Measurements from ENCODE around the gene SLC44A3. TPM values are rescaled to one million over a fixed set of nuclear protein-coding genes. Genes with fewer than 3 reads are reported as not detected.
A peak's percentile ranks its signal among the peaks of the same experiment; 100 is the strongest.

SLC44A3 gene
- total RNA-seq, 1 experiment from 2014 or later: 32.0 TPM

DNA sequence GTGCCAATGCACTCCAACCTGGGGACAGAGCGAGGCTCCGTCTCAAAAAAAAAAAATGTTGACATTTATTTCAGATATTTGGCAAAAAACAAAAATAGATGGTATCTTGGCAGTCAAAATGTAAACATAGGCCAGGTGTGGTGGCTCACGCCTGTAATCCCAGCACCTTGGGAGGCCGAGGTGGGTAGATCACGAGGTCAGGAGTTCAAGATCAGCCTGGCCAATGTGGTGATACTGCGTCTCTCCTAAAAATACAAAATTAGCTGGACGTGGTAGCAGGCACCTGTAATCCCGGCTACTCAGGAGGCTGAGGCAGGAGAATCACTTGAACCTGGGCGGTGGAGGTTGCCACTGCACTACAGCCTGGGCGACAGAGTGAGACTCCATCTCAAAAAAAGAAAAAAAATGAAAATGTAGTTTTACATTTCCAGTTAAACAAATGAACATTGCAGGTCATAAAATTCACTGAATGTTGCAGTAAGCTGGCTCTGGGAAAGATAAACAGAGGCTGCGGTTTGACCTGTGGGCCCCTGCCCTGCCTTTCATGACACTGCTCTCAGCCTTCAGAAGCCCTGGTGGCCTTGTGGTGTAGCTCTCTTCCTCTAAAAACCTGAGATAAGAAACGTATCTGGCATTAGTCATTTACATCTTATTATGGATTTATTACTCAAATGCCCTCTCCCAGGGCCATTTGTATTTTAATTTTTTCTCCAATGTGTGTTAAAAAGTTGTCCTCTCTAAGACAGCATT, 12.2 kb upstream of the SLC44A3 start:
- no peak overlapping the region for H3K27ac Mint-ChIP-seq (ENCODE audit: unreplicated experiment)
- peaks cover 38% of the 10 kb centered on the region for H3K4me1 Mint-ChIP-seq (ENCODE audit: low read depth, unreplicated experiment)
- intact Hi-C loops (cut with micrococcal nuclease; ENCODE audit: unreplicated experiment): no loop called here
- CTCF ChIA-PET: interaction anchor here (0.8 to 1.0 kb wide), 2 partner anchors 10 to 280 kb away, joined by 3 read pairs; no protein-coding TSS in a partner anchor
- BruUV-seq (replicated peaks): no TSS peak
- H3K4me3 Mint-ChIP-seq (ENCODE audit: low read depth, unreplicated experiment): no peak overlapping the region
- no peaks in the 10 kb centered on the region for H3K36me3 Mint-ChIP-seq (ENCODE audit: insufficient read depth, unreplicated experiment)
- TF ChIP-seq, protein P1, sequence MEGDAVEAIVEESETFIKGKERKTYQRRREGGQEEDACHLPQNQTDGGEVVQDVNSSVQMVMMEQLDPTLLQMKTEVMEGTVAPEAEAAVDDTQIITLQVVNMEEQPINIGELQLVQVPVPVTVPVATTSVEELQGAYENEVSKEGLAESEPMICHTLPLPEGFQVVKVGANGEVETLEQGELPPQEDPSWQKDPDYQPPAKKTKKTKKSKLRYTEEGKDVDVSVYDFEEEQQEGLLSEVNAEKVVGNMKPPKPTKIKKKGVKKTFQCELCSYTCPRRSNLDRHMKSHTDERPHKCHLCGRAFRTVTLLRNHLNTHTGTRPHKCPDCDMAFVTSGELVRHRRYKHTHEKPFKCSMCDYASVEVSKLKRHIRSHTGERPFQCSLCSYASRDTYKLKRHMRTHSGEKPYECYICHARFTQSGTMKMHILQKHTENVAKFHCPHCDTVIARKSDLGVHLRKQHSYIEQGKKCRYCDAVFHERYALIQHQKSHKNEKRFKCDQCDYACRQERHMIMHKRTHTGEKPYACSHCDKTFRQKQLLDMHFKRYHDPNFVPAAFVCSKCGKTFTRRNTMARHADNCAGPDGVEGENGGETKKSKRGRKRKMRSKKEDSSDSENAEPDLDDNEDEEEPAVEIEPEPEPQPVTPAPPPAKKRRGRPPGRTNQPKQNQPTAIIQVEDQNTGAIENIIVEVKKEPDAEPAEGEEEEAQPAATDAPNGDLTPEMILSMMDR (IDR thresholded peaks at IDR 0.05; ENCODE audit: unreplicated experiment): no peak
- H3K9me3 Mint-ChIP-seq (ENCODE audit: low read depth, unreplicated experiment): no peaks in the 10 kb centered on the region
- no peaks in the 10 kb centered on the region for H3K27me3 Mint-ChIP-seq (ENCODE audit: unreplicated experiment)
- DNase-seq: peak; percentile 53

DNA sequence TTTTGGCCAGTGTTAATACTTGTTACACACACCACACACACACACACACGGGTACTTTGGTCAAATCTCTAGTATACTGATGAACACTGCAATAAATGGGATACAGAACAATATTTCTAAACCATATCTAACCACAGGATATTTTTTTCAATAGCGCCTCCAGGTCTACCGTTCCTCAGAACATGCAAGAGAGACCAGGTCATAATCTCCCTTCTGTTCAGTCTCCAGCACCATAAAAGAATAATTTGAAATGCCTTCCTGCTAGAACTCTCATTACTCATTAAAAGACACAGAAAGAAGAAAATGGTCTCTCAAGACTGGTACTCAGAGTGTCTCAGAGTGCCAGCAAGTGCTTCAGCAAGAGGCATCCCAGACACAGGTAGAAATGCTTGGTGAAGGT, 11.5 kb upstream of the SLC44A3 start:
- H3K27ac Mint-ChIP-seq (ENCODE audit: unreplicated experiment): no peak overlapping the region

DNA sequence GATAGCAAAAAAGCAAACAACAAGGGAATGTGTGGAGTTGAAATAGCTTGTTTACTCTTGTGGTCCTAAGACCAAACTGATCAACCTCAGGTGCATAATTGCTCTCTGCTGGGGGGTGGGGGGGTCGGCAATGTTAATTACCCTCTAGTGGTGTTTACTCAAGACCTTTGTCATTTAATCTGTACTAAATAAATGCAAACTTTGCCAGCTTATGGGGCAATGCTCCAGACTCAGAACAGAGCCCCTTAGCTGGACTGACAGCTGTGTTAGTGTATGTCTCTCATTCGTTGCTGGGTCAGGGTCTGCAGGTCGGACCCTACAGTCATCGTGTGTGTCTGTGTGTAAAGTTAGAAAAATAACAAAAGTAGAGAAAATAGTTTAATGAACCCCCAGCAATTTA, 7.2 kb upstream of the SLC44A3 start:
- peaks cover 17% of the 10 kb centered on the region for H3K4me1 Mint-ChIP-seq (ENCODE audit: low read depth, unreplicated experiment)
- BruUV-seq (replicated peaks): no TSS peak
- no peaks in the 10 kb centered on the region for H3K27me3 Mint-ChIP-seq (ENCODE audit: unreplicated experiment)
- no peak overlapping the region for H3K27ac Mint-ChIP-seq (ENCODE audit: unreplicated experiment)
- H3K4me3 Mint-ChIP-seq (ENCODE audit: low read depth, unreplicated experiment): no peak overlapping the region
- TF ChIP-seq, protein P1 (IDR thresholded peaks at IDR 0.05; ENCODE audit: unreplicated experiment): no peak
- intact Hi-C loops (cut with micrococcal nuclease; ENCODE audit: unreplicated experiment): no loop called here
- H3K36me3 Mint-ChIP-seq (ENCODE audit: insufficient read depth, unreplicated experiment): peaks cover under 1% of the 10 kb centered on the region
- peaks cover 2% of the 10 kb centered on the region for H3K9me3 Mint-ChIP-seq (ENCODE audit: low read depth, unreplicated experiment)
- DNase-seq: no peak
- CTCF ChIA-PET: interaction anchor here (0.6 kb wide), 1 partner anchor 433 kb away, joined by 3 read pairs; no protein-coding TSS in a partner anchor

More for the DNA sequence above, 11.5 kb upstream of the SLC44A3 start:
- Mint-ChIP-seq H3K9me3 (ENCODE audit: low read depth, unreplicated experiment) (peaks cover 1% of the 10 kb centered on the region), H3K27me3 (ENCODE audit: unreplicated experiment) (no peaks in the 10 kb centered on the region), H3K4me1 (ENCODE audit: low read depth, unreplicated experiment) (peaks cover 31% of the 10 kb centered on the region), H3K36me3 (ENCODE audit: insufficient read depth, unreplicated experiment) (no peaks in the 10 kb centered on the region), H3K4me3 (ENCODE audit: low read depth, unreplicated experiment) (no peak overlapping the region)
- intact Hi-C loops (cut with micrococcal nuclease; ENCODE audit: unreplicated experiment): no loop called here
- TF ChIP-seq, protein P1 (IDR thresholded peaks at IDR 0.05; ENCODE audit: unreplicated experiment): no peak
- no TSS peak for BruUV-seq (replicated peaks)
- CTCF ChIA-PET: interaction anchor here (1.0 kb wide), 1 partner anchor 281 kb away, joined by 3 read pairs; no protein-coding TSS in a partner anchor
- no peak for DNase-seq

DNA sequence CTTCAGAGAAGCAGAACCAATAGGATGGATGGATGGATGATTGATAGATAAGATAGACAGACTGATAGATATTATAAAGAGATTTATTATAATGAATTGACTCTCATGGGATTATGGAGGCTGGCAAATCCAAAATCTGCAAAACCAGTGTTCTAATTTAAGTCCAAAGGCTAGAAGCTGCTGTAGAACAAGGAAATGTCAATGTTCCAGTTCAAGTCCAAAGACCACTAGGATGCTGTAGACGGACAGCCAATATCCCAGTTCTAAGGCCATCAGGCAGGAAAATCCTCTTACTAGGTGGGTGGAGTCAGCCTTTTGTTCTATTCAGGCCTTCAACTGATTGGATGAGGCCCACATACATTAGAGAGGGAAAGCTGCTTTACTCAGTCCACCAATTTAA, 4.1 kb upstream of the SLC44A3 start:
- Mint-ChIP-seq H3K27me3 (ENCODE audit: unreplicated experiment) (no peaks in the 10 kb centered on the region), H3K4me3 (ENCODE audit: low read depth, unreplicated experiment) (no peak overlapping the region), H3K36me3 (ENCODE audit: insufficient read depth, unreplicated experiment) (peaks cover 24% of the 10 kb centered on the region), H3K9me3 (ENCODE audit: low read depth, unreplicated experiment) (peaks cover 2% of the 10 kb centered on the region), H3K27ac (ENCODE audit: unreplicated experiment) (no peak overlapping the region), H3K4me1 (ENCODE audit: low read depth, unreplicated experiment) (peaks cover 25% of the 10 kb centered on the region)
- no peak for DNase-seq
- BruUV-seq (replicated peaks): no TSS peak
- CTCF ChIA-PET: no interaction called here
- intact Hi-C loops (cut with micrococcal nuclease; ENCODE audit: unreplicated experiment): no loop called here
- TF ChIP-seq, protein P1 (IDR thresholded peaks at IDR 0.05; ENCODE audit: unreplicated experiment): no peak
